ENCODE measurements around the gene DYNLT4.

- TF ChIP-seq POLR2A (IDR thresholded peaks at IDR 0.05), result no peak
- TF ChIP-seq CTCF (IDR thresholded peaks at IDR 0.05), result no peak
Measured at GRCh38 chr1:44834328-44834727, 27.2 kb upstream of the DYNLT4 start.
